NCI-H345 (cell line): Measurements from ENCODE around the gene KRT4.
"Not testable (repeated sequence)": the region's sequence is repeated elsewhere in the genome, so short reads cannot be mapped to it uniquely, and the experiment has no call there.

ENCODE experiments used
- DNase-seq: peaks from one replicate; lab custom pipeline; 2025; lab: John Stamatoyannopoulos, UW

The KRT4 gene

DNA sequence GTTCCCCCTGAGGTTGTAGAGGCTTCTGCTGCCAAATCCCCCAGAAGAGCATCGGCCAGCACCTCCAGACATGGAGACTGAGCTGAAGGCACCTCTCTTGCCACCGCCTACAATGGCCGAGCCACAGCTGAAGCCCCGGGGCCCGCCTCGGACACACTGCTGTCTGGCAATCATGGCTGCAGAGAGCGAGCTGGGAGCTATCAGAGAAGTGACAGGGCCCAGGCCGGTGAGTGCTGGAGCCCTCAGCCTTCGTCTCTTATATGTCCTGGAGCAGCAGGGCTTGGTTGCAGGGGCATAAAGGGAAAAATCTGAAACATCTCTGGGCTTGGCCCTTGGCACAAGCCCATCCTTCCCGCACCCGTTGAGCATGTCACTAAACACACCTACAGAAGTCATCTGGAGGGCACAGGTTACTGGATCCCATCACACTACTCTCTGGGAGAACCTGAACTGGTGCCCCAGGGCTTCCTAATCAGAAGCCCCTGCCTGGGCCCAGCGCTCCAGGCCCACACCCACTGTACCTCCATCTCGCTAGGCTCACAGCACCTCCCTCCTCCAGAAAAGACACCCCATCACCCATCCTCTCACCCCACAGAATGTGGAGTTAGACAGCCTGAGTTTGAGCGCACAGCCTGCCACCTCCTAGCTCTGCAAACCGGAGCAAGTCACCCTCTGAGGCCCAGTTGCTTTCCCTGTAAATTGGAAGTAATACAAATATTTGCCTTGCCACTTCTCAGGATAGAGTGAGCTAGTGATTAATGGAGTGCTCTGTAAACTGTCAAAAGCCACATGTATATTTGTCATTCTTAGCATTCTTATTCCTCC is at the start of gene KRT4:
Gene KRT4, minus strand, starts transcription at position 232 of the 825 bp plus-strand sequence. Its CDS starts 58 bp downstream, at position 174.
- DNase-seq, result peak; percentile 20

DNA sequence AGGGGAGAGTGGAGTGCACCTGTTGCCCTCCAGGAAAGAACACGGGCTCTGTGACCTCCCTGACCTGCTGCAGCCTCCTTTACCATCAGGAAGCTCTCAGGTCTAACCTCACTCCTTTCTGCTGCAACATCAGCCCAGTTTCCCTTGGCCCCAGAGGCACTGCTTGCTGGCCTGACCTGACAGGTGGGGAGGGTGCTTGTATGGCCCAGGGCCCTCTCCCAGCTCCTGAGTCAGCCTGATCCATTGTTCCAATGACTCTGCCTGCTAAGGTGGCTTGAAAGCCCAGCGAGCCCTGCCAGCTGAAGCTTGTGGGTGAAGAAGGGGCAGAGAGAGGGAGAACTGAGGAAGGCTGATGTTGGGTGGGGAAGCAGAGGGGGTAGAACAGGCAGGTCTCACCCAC is 48.1 kb upstream of the KRT4 start:
- DNase-seq, result no peak

GRCh38 chr12:52861511-52861910 is 47.6 kb upstream of the KRT4 start:
- no peak for DNase-seq

- no peak for DNase-seq
Measured at GRCh38 chr12:52860102-52860823, 46.3 kb upstream of the KRT4 start.

DNA sequence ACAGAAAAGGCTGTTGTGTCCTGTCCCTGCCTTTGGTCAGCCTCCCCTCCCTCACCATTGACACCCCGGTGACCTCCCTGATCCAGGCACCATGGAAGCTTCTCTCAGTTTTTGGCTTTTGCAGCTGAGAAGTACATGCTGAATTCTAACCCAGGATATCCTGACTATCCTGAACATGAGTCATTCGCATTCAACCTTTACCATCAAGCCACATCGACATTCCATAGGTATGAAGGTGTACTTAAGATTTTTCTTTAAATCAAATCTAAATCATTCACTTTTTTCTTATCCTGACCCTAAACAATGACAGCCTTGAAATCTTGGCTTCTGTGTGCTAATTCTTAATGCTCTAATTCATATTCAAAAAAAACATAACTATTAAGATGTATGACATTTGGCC is 43.6 kb upstream of the KRT4 start:
- DNase-seq, result no peak

- DNase-seq, result no peak
Measured at GRCh38 chr12:52856787-52857186, 42.9 kb upstream of the KRT4 start.

- not testable (repeated sequence) for DNase-seq
Measured at GRCh38 chr12:52856077-52856476, 42.2 kb upstream of the KRT4 start.

GRCh38 chr12:52851787-52852186 is 37.9 kb upstream of the KRT4 start:
- DNase-seq, result no peak

DNA sequence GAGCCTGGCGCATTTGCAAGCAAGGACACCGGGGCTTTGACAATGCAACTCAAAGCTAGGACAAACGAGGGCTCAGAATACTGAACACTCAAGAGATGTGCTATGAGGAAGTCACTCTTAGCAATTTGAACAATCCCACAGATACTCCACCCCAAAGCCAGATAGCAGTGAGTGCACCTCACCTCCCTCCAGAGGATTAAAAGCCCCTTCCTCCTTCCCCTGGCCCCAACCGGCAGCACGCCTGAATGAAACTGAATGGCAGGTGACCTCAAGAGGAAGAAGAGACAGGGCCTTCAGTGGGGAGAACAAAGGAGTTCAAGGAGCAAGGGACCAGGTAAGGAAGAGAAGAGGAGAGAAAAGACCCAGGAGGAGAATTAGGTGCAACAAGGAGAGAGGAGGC is 36.8 kb upstream of the KRT4 start:
- no peak for DNase-seq

DNA sequence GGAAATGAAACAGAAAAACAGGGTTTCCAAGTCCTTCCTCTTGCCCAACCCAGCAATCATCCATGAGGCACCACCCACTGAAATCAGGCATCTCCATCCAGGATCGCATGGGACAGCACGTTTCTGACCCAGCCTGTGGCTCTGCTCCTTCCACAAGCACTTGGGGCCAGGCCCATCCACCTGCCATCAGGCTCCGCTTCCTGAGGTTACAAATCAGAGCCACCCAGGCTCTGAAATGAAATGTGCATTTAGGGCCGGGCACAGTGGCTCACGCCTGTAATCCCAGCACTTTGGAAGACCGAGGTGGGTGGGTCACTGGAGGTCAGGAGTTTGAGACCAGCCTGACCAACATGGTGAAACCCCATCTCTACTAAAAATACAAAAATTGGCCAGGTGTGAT is 35.6 kb upstream of the KRT4 start:
- DNase-seq, result no peak

DNA sequence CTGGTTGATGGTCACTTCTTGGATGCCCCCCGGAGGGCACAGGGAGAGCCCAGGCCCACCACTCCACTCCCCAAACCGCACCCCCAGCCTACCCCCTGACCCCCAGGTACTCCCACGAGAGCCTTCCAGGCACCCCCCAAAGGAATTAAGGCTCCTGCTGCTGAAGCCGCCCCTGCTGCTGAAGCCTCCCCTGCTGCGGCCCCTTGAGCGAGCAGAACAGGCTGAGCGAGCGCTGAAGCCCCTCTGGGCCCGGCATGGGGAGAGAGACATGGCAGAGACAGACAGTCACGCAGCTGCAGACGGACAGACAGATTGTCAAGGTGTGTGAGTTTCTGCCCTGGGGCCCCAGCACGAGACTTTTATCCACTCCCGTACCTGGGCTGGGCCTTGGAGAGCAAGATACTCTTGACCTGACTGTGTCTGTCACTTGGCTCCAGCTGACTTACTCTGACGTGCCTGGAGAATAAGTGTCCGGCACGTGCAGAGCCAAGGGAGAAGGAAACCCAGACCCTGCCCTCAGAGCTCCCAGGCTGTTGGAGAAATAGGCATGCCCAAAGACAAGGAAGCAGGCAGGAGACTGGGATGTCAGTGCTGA is 34.8 kb upstream of the KRT4 start, which contains the start of gene KRT78:
Gene KRT78, minus strand, starts transcription at position 334 of the 595 bp plus-strand sequence. Its CDS starts 64 bp downstream, at position 270.
- no peak for DNase-seq

DNA sequence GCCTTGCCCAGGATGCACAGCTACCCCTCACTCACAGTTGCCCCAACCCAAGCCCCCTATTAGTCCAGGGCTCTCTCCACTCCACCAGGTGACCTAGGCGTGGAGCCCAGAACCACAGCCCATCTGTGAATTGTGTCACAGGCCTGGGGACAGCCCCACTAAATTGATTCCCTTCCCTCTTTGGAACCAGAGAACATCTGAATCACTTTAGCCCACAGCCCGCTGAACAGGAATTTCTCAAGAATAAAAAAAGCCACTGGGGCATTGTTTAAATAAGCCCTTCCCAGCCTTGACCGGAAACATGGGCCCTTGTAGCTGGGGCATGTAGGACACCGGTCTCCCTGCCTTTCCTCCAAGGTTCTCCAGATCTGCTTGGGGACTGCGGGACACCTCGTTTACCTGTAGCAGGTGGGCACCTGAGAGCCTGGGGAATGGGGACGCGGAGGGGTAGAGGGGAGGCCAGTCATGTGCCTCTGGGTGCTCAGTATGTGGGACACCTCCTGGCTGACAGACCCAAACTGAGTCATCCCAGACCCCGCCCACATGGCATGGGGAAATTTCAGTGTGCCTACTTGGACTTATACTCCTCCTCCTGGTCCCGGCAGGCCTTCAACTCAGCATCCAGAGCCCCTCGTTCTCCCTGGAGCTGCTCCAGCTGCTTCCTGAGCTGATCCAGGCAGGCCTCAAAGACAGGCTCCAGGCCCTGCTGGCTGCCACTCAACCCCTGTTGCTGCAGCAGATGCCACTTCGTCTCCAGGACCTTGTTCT is 33.6 kb upstream of the KRT4 start:
- no peak for DNase-seq

- no peak for DNase-seq
Measured at GRCh38 chr12:52846356-52846970, 32.5 kb upstream of the KRT4 start.

DNA sequence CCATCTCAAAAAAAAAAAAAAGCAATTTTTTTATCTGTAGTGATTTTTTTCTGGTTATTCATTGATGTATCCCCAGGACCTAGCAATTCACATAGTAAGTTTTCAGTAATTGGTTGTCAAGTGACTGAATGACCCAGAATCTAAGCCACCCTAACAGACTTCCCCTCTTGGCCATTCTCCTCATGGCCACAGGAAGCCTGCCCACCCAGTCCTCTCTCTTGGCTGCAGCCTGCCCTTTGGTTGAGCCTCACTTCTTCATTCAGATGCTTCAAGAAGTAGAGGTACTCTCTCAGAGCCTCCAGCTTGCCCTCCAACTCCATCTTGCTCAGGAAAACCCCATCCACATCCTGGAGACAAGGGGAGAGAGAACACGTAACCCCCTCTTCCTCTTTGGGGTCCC is 32.0 kb upstream of the KRT4 start:
- DNase-seq, result no peak

- no peak for DNase-seq
Measured at GRCh38 chr12:52844386-52844785, 30.5 kb upstream of the KRT4 start.

- DNase-seq, result no peak
Measured at GRCh38 chr12:52839436-52840105, 25.7 kb upstream of the KRT4 start.

DNA sequence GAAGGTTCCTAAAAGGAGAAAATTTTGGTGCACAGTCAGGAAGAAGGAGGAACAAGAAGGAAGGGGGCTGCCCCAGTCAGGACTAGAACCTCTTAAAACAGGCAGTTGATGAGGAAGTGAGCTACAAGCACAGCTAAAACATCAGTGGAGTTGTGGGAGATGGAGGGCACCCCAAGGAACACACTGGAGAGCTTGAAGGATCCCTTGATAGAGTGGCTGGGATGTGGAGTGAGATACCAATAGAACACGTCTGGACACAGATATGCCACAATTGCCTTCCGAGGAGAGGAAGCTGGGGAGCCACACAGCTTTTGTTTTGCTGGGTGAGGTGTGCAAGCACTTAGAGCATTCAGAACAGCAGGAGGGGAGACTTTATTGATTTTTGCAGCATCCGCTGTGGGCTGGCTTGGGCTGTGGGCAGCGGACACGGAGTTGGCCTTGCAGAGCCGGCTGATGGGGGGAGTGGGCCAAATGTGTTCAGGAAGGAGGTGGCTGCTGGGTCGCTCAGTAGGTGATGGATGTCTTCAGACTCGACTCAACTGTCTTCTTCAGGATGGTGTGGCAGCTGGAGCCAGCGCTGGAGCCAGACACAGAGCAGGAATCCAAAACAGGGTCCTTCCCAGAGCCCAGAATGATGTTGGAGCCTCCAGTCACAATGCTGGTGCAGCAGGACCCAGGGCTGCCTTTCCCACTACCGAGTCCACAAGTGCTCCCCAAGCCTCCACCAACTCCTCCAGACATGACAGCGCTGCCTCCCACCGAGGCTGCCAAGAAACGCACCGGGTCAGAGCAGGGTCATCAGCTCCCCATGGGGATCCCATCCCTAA is 24.9 kb upstream of the KRT4 start:
- peak; percentile 55 for DNase-seq

DNA sequence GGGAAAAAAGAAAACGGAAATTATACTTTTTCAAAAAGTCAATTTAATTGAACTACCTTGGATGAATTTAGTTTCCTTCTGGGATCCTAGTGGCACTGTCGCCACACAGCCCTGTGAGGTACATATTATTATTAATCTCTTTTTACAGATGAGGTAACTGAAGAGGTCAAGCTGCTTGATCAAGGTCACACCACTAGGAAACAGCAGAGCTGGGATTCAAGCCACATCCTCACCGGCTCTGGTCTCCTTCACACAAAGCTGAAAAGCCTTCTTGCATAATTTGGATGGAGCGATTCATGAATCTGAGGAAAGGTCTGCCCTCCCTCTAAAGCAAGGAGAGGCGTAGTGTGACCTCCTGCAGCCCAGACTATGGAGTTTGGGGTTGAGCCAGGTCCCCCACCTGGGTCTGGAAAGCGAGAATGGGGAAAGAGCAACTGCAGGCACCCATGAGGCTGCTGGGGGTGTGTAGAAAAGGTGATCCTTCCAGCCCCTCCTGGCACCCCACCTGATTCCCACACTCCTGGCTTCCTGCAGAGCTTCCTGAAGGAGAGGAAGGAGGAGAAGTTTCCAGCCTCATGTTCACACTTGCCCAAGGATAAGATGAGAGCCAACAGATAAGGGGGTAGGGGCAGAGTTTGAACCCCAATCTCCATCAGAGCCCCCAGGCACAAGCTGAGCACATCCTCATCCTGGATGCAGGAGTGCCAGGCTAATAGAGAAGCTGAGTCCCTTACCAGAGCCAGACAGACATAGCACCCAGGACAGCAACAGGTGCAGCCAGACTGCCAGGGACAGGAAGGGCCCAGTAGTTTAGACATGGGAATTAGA is 24.1 kb upstream of the KRT4 start:
- DNase-seq, result no peak

GRCh38 chr12:52837413-52837741 is 23.5 kb upstream of the KRT4 start:
- DNase-seq, result no peak
